ENCODE results near the gene WDR90. TPM values are rescaled to one million over a fixed set of nuclear protein-coding genes. Genes with fewer than 3 reads are reported as not detected.

WDR90 gene
- total and polyA plus RNA-seq, 7 experiments from 2014 or later, result 0.56 to 70.6 (median 12.3) TPM

DNA sequence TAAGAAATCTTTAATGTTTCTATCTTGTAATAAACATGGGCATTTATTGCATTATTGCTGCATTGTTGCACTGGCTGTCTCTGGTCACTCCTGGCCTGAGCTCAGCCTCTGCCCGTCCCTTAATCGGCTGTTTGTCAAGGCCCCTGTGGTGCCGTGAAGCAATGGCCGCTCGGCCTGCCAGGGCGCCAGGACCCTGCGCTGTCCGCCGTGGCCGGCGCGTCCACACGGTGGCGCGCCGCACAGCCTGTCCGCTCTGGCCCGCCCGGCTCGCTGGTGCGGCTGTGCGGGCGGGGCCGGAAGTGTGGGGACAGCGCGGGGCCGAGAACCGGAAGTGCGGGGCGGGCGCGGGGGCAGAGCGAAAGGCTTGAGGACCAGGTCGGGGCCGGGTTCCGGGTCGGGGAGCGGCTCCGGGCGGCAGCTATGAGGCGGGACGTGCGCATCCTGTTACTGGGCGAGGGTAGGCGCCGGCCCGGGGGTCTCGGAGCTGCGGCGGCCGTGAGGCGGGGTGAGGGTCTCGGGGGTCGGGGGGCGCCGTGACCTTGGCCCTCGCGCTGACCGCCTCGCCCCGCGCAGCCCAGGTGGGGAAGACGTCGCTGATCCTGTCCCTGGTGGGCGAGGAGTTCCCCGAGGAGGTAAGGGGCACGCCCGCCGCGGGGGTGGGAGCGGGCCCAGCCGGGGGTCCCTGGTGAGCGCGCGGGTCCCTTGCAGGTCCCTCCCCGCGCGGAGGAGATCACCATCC lies 18.8 kb downstream of the WDR90 start, which contains the start of gene RHOT2:
TSS of gene RHOT2 (plus strand) at position 353 of the 739 bp plus-strand sequence. CDS start at position 421, 68 bp downstream.
- Mint-ChIP-seq H3K4me3 (peak within 1 kb of the TSS; percentile 71 to 84 (median 80)), H3K9me3 (no peaks in the 10 kb centered on the region), H3K27ac (peak within 1 kb of the TSS in 8 of 9 donors; percentile 61 to 93 (median 86)), H3K36me3 (peaks cover 0 to 7% (median 3%) of the 10 kb centered on the region in 5 donors), H3K4me1 (peaks cover 0 to 10% (median 6%) of the 10 kb centered on the region in 7 donors), H3K27me3 (no peaks in the 10 kb centered on the region)
- peaks cover 9 to 12% of the 10 kb centered on the region in 2 donors for H3K4me1 ChIP-seq (ENCODE audit: control insufficient read depth in 2 of 2, insufficient read depth in 2 of 2, low read length in 2 of 2)
- intact Hi-C loops (cut with micrococcal nuclease), result loop anchor here (1.0 to 2.0 kb wide), 7 partner anchors 11 to 32 kb away; partner anchors contain the start of genes JMJD8 (in 2 of the 2), METTL26 (in 2 of the 2), WDR24 (in 1 of the 2) and WDR90 (in 1 of the 2)
- peak within 1 kb of the TSS; percentile 75 for H3K27ac ChIP-seq (ENCODE audit: low read depth, low read length)
- CTCF ChIA-PET, result interaction anchor here (0.6 to 1.3 kb wide), 4 partner anchors 11 to 30 kb away, joined by 3 to 4 read pairs (median 4); partner anchors contain the start of gene JMJD8
- H3K9me3 ChIP-seq (ENCODE audit: control insufficient read depth in 2 of 3, low read length in 3 of 3), result no peaks in the 10 kb centered on the region
- DNase-seq (peak; percentile 73 to 99 (median 87)), ATAC-seq (peak; percentile 99)
- H3K36me3 ChIP-seq (ENCODE audit: control insufficient read depth in 2 of 3, insufficient read depth in 3 of 3, low read length in 3 of 3), result peaks cover 0 to 40% (median 3%) of the 10 kb centered on the region in 3 experiments
- POLR2A ChIA-PET, result interaction anchor here (0.6 to 5.3 kb wide), 12 partner anchors 9 to 144 kb away, joined by 3 to 33 read pairs (median 6); partner anchors contain the start of genes JMJD8, METTL26, STUB1 and WDR24
- H3K27me3 ChIP-seq (ENCODE audit: control insufficient read depth in 2 of 2, insufficient read depth in 2 of 2, low read length in 2 of 2), result no peaks in the 10 kb centered on the region
- H3K4me3 ChIP-seq (ENCODE audit: low read length), result peak within 1 kb of the TSS; percentile 42

GRCh38 chr16:668519-669171 lies 19.5 kb downstream of the WDR90 start:
- Mint-ChIP-seq H3K27me3 (no peaks in the 10 kb centered on the region), H3K4me3 (peak overlapping the region; percentile 52 to 83 (median 78)), H3K9me3 (no peaks in the 10 kb centered on the region), H3K36me3 (peaks cover 0 to 8% (median 3%) of the 10 kb centered on the region in 5 donors), H3K27ac (peak overlapping the region in 5 of 9 donors; percentile 58 to 85 (median 67)), H3K4me1 (peaks cover 0 to 10% (median 6%) of the 10 kb centered on the region in 7 donors)
- Histone ChIP-seq H3K36me3 (ENCODE audit: control insufficient read depth in 2 of 3, insufficient read depth in 3 of 3, low read length in 3 of 3) (peaks cover 0 to 47% (median 3%) of the 10 kb centered on the region in 3 experiments), H3K4me1 (ENCODE audit: control insufficient read depth in 2 of 2, insufficient read depth in 2 of 2, low read length in 2 of 2) (peaks cover 9 to 12% of the 10 kb centered on the region in 2 donors), H3K27ac (ENCODE audit: low read depth, low read length) (peak overlapping the region; percentile 75), H3K9me3 (ENCODE audit: control insufficient read depth in 2 of 3, low read length in 3 of 3) (no peaks in the 10 kb centered on the region), H3K4me3 (ENCODE audit: low read length) (peak overlapping the region; percentile 42), H3K27me3 (ENCODE audit: control insufficient read depth in 2 of 2, insufficient read depth in 2 of 2, low read length in 2 of 2) (no peaks in the 10 kb centered on the region)
- ATAC-seq (no peak), DNase-seq (no peak)
- ChIA-PET CTCF (interaction anchor here (1.1 to 1.3 kb wide), 2 partner anchors 11 to 31 kb away, joined by 3 to 4 read pairs; no protein-coding TSS in a partner anchor), POLR2A (interaction anchor here (0.6 to 5.3 kb wide), 12 partner anchors 8 to 144 kb away, joined by 3 to 33 read pairs (median 6); partner anchors contain the start of genes METTL26, STUB1, WDR24 and WDR90)
- intact Hi-C loops (cut with micrococcal nuclease), result loop anchor here (1.0 to 2.0 kb wide), 7 partner anchors 11 to 32 kb away; partner anchors contain the start of genes JMJD8 (in 2 of the 2), METTL26 (in 2 of the 2), WDR24 (in 1 of the 2) and WDR90 (in 1 of the 2)

DNA sequence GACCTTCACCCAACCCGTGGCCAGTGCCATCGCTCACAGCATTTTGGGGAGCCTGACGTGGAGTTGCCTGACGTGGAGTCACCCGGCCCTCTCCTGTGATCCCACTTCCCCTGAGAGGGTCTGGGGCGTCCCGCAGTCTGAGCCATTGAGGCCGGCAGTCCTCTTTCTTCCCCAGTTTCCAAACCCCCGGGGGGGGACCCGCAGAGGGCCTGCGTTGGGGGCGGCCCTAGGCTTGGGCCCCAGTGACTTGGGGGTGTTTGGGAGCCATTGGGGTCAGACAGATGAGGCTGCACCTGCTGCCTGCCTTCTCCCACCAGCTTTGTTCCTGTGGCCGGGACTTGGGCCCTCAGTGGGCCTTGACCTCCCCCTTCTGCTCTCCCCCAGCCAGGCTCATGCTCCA lies 20.5 kb downstream of the WDR90 start:
- CTCF ChIA-PET, result no interaction called here
- H3K36me3 Mint-ChIP-seq, result peaks cover 0 to 10% (median 3%) of the 10 kb centered on the region in 5 donors
- H3K4me3 Mint-ChIP-seq, result peak overlapping the region in 9 of 10 donors; percentile 13 to 83 (median 58)
- no peaks in the 10 kb centered on the region for H3K9me3 Mint-ChIP-seq
- ATAC-seq (no peak), DNase-seq (no peak)
- intact Hi-C loops (cut with micrococcal nuclease), result loop anchor here in 1 of 2 donors (2.0 kb wide), 1 partner anchor 15 kb away; the partner anchor contains the start of gene JMJD8
- H3K4me1 Mint-ChIP-seq, result peaks cover 0 to 10% (median 6%) of the 10 kb centered on the region in 7 donors
- H3K27ac Mint-ChIP-seq, result peak overlapping the region in 2 of 9 donors; percentile 8 to 43
- H3K36me3 ChIP-seq (ENCODE audit: control insufficient read depth in 2 of 3, insufficient read depth in 3 of 3, low read length in 3 of 3), result peaks cover 0 to 56% (median 3%) of the 10 kb centered on the region in 3 experiments
- H3K27me3 Mint-ChIP-seq, result peaks cover 0 to under 1% (median 0%) of the 10 kb centered on the region in 5 donors
- H3K27me3 ChIP-seq (ENCODE audit: control insufficient read depth in 2 of 2, insufficient read depth in 2 of 2, low read length in 2 of 2), result no peaks in the 10 kb centered on the region
- H3K9me3 ChIP-seq (ENCODE audit: control insufficient read depth in 2 of 3, low read length in 3 of 3), result no peaks in the 10 kb centered on the region
- H3K4me1 ChIP-seq (ENCODE audit: control insufficient read depth in 2 of 2, insufficient read depth in 2 of 2, low read length in 2 of 2), result peaks cover 9 to 12% of the 10 kb centered on the region in 2 donors
- peak overlapping the region; percentile 3 for H3K27ac ChIP-seq (ENCODE audit: low read depth, low read length)
- POLR2A ChIA-PET, result interaction anchor here (0.6 to 5.3 kb wide), 5 partner anchors 9 to 53 kb away, joined by 3 to 33 read pairs (median 5); partner anchors contain the start of genes WDR24 and WDR90
- H3K4me3 ChIP-seq (ENCODE audit: low read length), result no peak overlapping the region

GRCh38 chr16:670485-671352 lies 21.6 kb downstream of the WDR90 start:
- Histone ChIP-seq H3K27ac (ENCODE audit: low read depth, low read length) (no peak overlapping the region), H3K36me3 (ENCODE audit: control insufficient read depth in 2 of 3, insufficient read depth in 3 of 3, low read length in 3 of 3) (peaks cover 0 to 56% (median 3%) of the 10 kb centered on the region in 3 experiments), H3K27me3 (ENCODE audit: control insufficient read depth in 2 of 2, insufficient read depth in 2 of 2, low read length in 2 of 2) (no peaks in the 10 kb centered on the region), H3K9me3 (ENCODE audit: control insufficient read depth in 2 of 3, low read length in 3 of 3) (no peaks in the 10 kb centered on the region), H3K4me3 (ENCODE audit: low read length) (no peak overlapping the region), H3K4me1 (ENCODE audit: control insufficient read depth in 2 of 2, insufficient read depth in 2 of 2, low read length in 2 of 2) (peaks cover 9 to 12% of the 10 kb centered on the region in 2 donors)
- H3K27ac Mint-ChIP-seq, result no peak overlapping the region
- H3K4me3 Mint-ChIP-seq, result peak overlapping the region in 8 of 10 donors; percentile 13 to 81 (median 24)
- H3K36me3 Mint-ChIP-seq, result peaks cover 0 to 10% (median 3%) of the 10 kb centered on the region in 5 donors
- ATAC-seq (no peak), DNase-seq (no peak)
- peaks cover 0 to 7% (median 0%) of the 10 kb centered on the region in 5 donors for H3K27me3 Mint-ChIP-seq
- H3K9me3 Mint-ChIP-seq, result no peaks in the 10 kb centered on the region
- ChIA-PET CTCF (no interaction called here), POLR2A (interaction anchor here (1.0 to 5.3 kb wide), 2 partner anchors 16 to 18 kb away, joined by 3 to 33 read pairs; partner anchors contain the start of gene WDR24)
- intact Hi-C loops (cut with micrococcal nuclease), result no loop called here
- peaks cover 0 to 12% (median 9%) of the 10 kb centered on the region in 7 donors for H3K4me1 Mint-ChIP-seq

DNA sequence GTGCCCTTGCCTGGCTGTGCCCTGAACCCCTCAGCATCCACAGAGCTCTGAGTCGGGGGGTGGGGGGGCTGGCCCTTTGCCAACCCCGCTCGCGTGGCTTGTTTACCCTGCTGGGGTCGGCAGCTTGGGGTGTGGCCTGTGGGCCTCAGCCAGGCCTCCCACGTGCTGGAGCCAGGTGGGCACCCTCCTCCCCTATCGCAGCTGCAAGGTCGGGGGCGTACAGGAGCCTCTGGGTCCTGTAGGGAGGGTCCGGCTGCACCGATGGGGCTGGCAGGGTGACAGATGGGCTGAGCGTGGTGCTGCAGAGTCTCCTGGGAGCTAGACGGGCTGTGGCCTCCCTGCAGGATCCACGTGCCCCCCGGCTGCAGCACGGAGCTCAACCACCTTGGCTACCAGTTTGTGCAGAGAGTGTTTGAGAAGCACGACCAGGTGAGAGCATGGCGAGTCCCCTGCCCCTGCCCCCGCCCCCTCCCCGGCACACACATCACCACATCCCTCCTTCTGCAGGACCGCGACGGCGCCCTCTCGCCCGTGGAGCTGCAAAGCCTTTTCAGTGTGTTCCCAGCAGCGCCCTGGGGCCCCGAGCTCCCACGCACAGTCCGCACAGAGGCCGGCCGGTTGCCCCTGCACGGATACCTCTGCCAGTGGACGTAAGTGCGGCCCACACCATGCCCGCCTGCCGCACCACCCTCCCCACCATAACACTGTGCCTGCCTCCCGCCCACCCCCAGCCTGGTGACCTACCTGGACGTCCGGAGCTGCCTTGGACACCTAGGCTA lies 22.4 kb downstream of the WDR90 start:
- Histone ChIP-seq H3K27me3 (ENCODE audit: control insufficient read depth in 2 of 2, insufficient read depth in 2 of 2, low read length in 2 of 2) (no peaks in the 10 kb centered on the region), H3K36me3 (ENCODE audit: control insufficient read depth in 2 of 3, insufficient read depth in 3 of 3, low read length in 3 of 3) (peaks cover 0 to 56% (median 3%) of the 10 kb centered on the region in 3 experiments), H3K4me3 (ENCODE audit: low read length) (no peak overlapping the region), H3K27ac (ENCODE audit: low read depth, low read length) (no peak overlapping the region), H3K4me1 (ENCODE audit: control insufficient read depth in 2 of 2, insufficient read depth in 2 of 2, low read length in 2 of 2) (peaks cover 9 to 11% of the 10 kb centered on the region in 2 donors), H3K9me3 (ENCODE audit: control insufficient read depth in 2 of 3, low read length in 3 of 3) (no peaks in the 10 kb centered on the region)
- Mint-ChIP-seq H3K27me3 (peaks cover 0 to 7% (median 0%) of the 10 kb centered on the region in 5 donors), H3K4me3 (peak overlapping the region in 2 of 10 donors; percentile 8 to 37), H3K27ac (no peak overlapping the region), H3K9me3 (no peaks in the 10 kb centered on the region), H3K4me1 (peaks cover 0 to 12% (median 9%) of the 10 kb centered on the region in 7 donors), H3K36me3 (peaks cover 0 to 10% (median 3%) of the 10 kb centered on the region in 5 donors)
- ChIA-PET CTCF (no interaction called here), POLR2A (interaction anchor here (1.0 to 5.3 kb wide), 2 partner anchors 15 to 18 kb away, joined by 3 to 33 read pairs; partner anchors contain the start of gene WDR24)
- DNase-seq (no peak), ATAC-seq (no peak)
- intact Hi-C loops (cut with micrococcal nuclease), result no loop called here

All from naive thymus-derived CD4-positive, alpha-beta T cell (primary cell).